Caco-2 (cell line): ENCODE data around the gene SIPA1. TPM values are rescaled to one million over a fixed set of nuclear protein-coding genes. Genes with fewer than 3 reads are reported as not detected.

Experiments
- BruUV-seq: library from RNA; stranded (reverse); fragments of 400-500 nt; replicated peaks from 2 replicates; lab custom pipeline; 2021; lab: Mats Ljungman, UMichigan
- CTCF ChIA-PET: fragments of 300-600 bp; sonication (Branson Sonifier 250); formaldehyde crosslinking; loops from one replicate; lab custom pipeline; 2022; ENCODE audit warnings: antibody characterized with exemption; lab: Charles Lee
- POLR2A ChIA-PET: fragments of 300-600 bp; sonication (Branson Sonifier 250); formaldehyde crosslinking; loops from one replicate; lab custom pipeline; 2022; ENCODE audit warnings: antibody characterized with exemption; lab: Charles Lee
- DNase-seq, 2 experiments: peaks; one replicate each; pipeline versions ENCODE4 v3.0.0 to v3.0.0-alpha.2; 2020 to 2022
- H3K27me3 ChIP-seq: replicated peaks from 2 replicates; pipeline ENCODE4 v1.6.0; 2011; ENCODE audit warnings: low read length; ENCODE audit not compliant: control insufficient read depth, insufficient read depth
- H3K36me3 ChIP-seq: 2 replicates; pipeline ENCODE4 v1.5.1; 2011; ENCODE audit warnings: low read length; ENCODE audit not compliant: control insufficient read depth, insufficient read depth
- H3K4me1 ChIP-seq: fragments of 250-450 bp; sonication (Bioruptor Pico); 2 replicates; pipeline ENCODE4 v1.5.1; 2020; ENCODE audit warnings: mild to moderate bottlenecking
- H3K4me3 ChIP-seq: 2 replicates; pipeline ENCODE4 v1.5.1; 2011; ENCODE audit warnings: low read depth, mild to moderate bottlenecking, control low read depth, low read length
- H3K9me3 ChIP-seq: fragments of 250-450 bp; sonication (Bioruptor Pico); 2 replicates; pipeline ENCODE4 v1.5.1; 2020; ENCODE audit warnings: mild to moderate bottlenecking, moderate library complexity
- H3K27ac Mint-ChIP-seq: one replicate; pipeline ENCODE4 v1.8.0; 2022; ENCODE audit warnings: mixed read lengths; ENCODE audit not compliant: unreplicated experiment
- H3K27me3 Mint-ChIP-seq: one replicate; pipeline ENCODE4 v1.8.0; 2022; ENCODE audit warnings: mixed read lengths; ENCODE audit not compliant: insufficient read depth, unreplicated experiment
- H3K36me3 Mint-ChIP-seq: one replicate; pipeline ENCODE4 v1.8.0; 2022; ENCODE audit warnings: mild to moderate bottlenecking, mixed read lengths; ENCODE audit not compliant: insufficient read depth, unreplicated experiment
- H3K4me1 Mint-ChIP-seq: one replicate; pipeline ENCODE4 v1.8.0; 2022; ENCODE audit warnings: low read depth, mixed read lengths; ENCODE audit not compliant: unreplicated experiment
- H3K4me3 Mint-ChIP-seq: one replicate; pipeline ENCODE4 v1.8.0; 2022; ENCODE audit warnings: mild to moderate bottlenecking, moderate library complexity, mixed read lengths; ENCODE audit not compliant: unreplicated experiment
- H3K9me3 Mint-ChIP-seq: one replicate; pipeline ENCODE4 v1.8.0; 2022; ENCODE audit warnings: mixed read lengths; ENCODE audit not compliant: unreplicated experiment
- CTCF ChIP-seq, 2 experiments: fragments of 200-600 bp in 1 of 2; IDR thresholded peaks; 1 replicate in 1 of 2; 2 replicates in 1 of 2; pipeline versions ENCODE4 v1.5.1 to v1.8.0; 2011 to 2022; ENCODE audit warnings: antibody characterized with exemption in 1 of 2, control low read depth in 1 of 2, inconsistent platforms in 1 of 2, low read depth in 1 of 2, low read length in 1 of 2, mild to moderate bottlenecking in 1 of 2, moderate library complexity in 1 of 2; ENCODE audit not compliant: insufficient read depth in 1 of 2, severe bottlenecking in 1 of 2, unreplicated experiment in 1 of 2
- intact Hi-C: fragments of 100-400 bp; cut with micrococcal nuclease; formaldehyde crosslinking; loops from one replicate; pipeline ENCODE4 v1.10.0; 2022; ENCODE audit not compliant: unreplicated experiment
- total RNA-seq: library from RNA; stranded (reverse); gene quantifications from 2 replicates; pipeline ENCODE4 v1.2.3, GENCODE V29; 2022

Gene SIPA1
- total RNA-seq, 1 experiment from 2014 or later: 30.5 TPM

- CTCF ChIA-PET: no interaction called here
- H3K4me3 Mint-ChIP-seq: no peak overlapping the region
- BruUV-seq: no TSS peak
These were observed 4.2 kb downstream of the SIPA1 start for GRCh38 chr11:65642014-65642671.

GRCh38 chr11:65643971-65644370 lies 6.1 kb downstream of the SIPA1 start:
- Mint-ChIP-seq H3K9me3 (no peaks in the 10 kb centered on the region), H3K4me1 (peaks cover 20% of the 10 kb centered on the region), H3K36me3 (peaks cover 15% of the 10 kb centered on the region), H3K4me3 (no peak overlapping the region), H3K27ac (peak overlapping the region; percentile 7), H3K27me3 (no peaks in the 10 kb centered on the region)
- intact Hi-C loops: no loop called here
- H3K36me3 ChIP-seq: no peaks in the 10 kb centered on the region
- POLR2A ChIA-PET: no interaction called here
- no peak overlapping the region for H3K4me3 ChIP-seq
- no TSS peak for BruUV-seq
- CTCF ChIA-PET: no interaction called here
- H3K4me1 ChIP-seq: peaks cover 15% of the 10 kb centered on the region
- H3K9me3 ChIP-seq: no peaks in the 10 kb centered on the region
- DNase-seq: peak; percentile 42 to 67
- no peaks in the 10 kb centered on the region for H3K27me3 ChIP-seq
- no peak for TF ChIP-seq CTCF (IDR thresholded peaks at IDR 0.05; ENCODE audit: insufficient read depth in 1 of 2, low read depth in 1 of 2, low read length in 1 of 2, severe bottlenecking in 1 of 2, unreplicated experiment in 1 of 2)

More at GRCh38 chr11:65642014-65642671, 4.2 kb downstream of the SIPA1 start:
- TF ChIP-seq CTCF (IDR thresholded peaks at IDR 0.05; ENCODE audit: insufficient read depth in 1 of 2, low read depth in 1 of 2, low read length in 1 of 2, severe bottlenecking in 1 of 2, unreplicated experiment in 1 of 2): no peak
- Histone ChIP-seq H3K4me3 (no peak overlapping the region), H3K4me1 (peaks cover 15% of the 10 kb centered on the region), H3K27me3 (no peaks in the 10 kb centered on the region), H3K36me3 (no peaks in the 10 kb centered on the region), H3K9me3 (no peaks in the 10 kb centered on the region)
- H3K4me1 Mint-ChIP-seq: peaks cover 20% of the 10 kb centered on the region
- intact Hi-C loops: no loop called here
- DNase-seq: no peak
- H3K9me3 Mint-ChIP-seq: no peaks in the 10 kb centered on the region
- POLR2A ChIA-PET: no interaction called here
- no peaks in the 10 kb centered on the region for H3K27me3 Mint-ChIP-seq
- no peak overlapping the region for H3K27ac Mint-ChIP-seq
- H3K36me3 Mint-ChIP-seq: peaks cover 32% of the 10 kb centered on the region

DNA sequence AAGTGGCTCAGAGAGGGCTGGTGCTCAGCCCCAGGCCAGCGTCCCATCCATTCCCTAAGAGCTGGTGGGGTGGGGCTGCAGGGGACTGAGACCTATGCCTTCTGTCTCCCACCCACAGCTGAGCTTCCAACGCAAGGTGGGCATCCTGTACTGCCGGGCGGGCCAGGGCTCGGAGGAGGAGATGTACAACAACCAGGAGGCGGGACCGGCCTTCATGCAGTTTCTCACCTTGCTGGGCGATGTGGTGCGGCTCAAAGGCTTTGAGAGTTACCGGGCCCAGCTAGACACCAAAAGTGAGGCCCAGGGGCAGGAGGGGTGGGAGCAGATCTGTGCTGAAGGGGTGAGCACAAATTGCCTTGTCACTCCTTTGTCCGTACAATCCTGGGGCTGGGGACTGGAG lies 6.9 kb downstream of the SIPA1 start:
- H3K36me3 Mint-ChIP-seq: peaks cover 12% of the 10 kb centered on the region
- CTCF ChIA-PET: no interaction called here

More for the DNA sequence above, 6.9 kb downstream of the SIPA1 start:
- peaks cover 20% of the 10 kb centered on the region for H3K4me1 Mint-ChIP-seq
- H3K27me3 Mint-ChIP-seq: no peaks in the 10 kb centered on the region
- no peak for DNase-seq
- peak overlapping the region; percentile 28 for H3K27ac Mint-ChIP-seq
- BruUV-seq: no TSS peak
- Histone ChIP-seq H3K9me3 (no peaks in the 10 kb centered on the region), H3K4me3 (no peak overlapping the region), H3K36me3 (no peaks in the 10 kb centered on the region), H3K4me1 (peaks cover 15% of the 10 kb centered on the region), H3K27me3 (no peaks in the 10 kb centered on the region)
- TF ChIP-seq CTCF (IDR thresholded peaks at IDR 0.05; ENCODE audit: insufficient read depth in 1 of 2, low read depth in 1 of 2, low read length in 1 of 2, severe bottlenecking in 1 of 2, unreplicated experiment in 1 of 2): no peak
- POLR2A ChIA-PET: no interaction called here
- no peaks in the 10 kb centered on the region for H3K9me3 Mint-ChIP-seq
- intact Hi-C loops: no loop called here
- H3K4me3 Mint-ChIP-seq: no peak overlapping the region
